Measurements from ENCODE around the gene FUT8. TPM values are rescaled to one million over a fixed set of nuclear protein-coding genes. Genes with fewer than 3 reads are reported as not detected.

FUT8 gene
- total and polyA plus RNA-seq, 2 of the 8 experiments (the other 6 are each of a cell fraction or from before 2014, with no cell fraction given) = 10.5 to 25.1 TPM

GRCh38 chr14:65419593-65420252, 7.2 kb downstream of the FUT8 start:
- WGBS, 2 experiments (ENCODE audit: extremely low coverage in 1 of 2, insufficient coverage in 1 of 2, insufficient read length in 1 of 2, insufficient replicate concordance in 2 of 2, low coverage in 1 of 2, low lambda C conversion rate in 2 of 2, missing lambda C conversion rate in 1 of 2) = 97% methylated on average over 5 of the region's 5 CpGs; no CpG with 5 or more reads in 1 of the 2 experiments
- CTCF ChIA-PET (ENCODE audit: partially characterized antibody) = no interaction called here
- H3K79me2 ChIP-seq (ENCODE audit: control insufficient read depth in 1 of 2, insufficient read depth in 2 of 2, low read length in 2 of 2) = peaks cover 0 to 49% of the 10 kb centered on the region in 2 experiments; a peak in 2 of 4 replicates

More at GRCh38 chr14:65419593-65420252, 7.2 kb downstream of the FUT8 start:
- Histone ChIP-seq H2BK15ac (ENCODE audit: low read length) (no peak overlapping the region), H3K23ac (ENCODE audit: insufficient read length) (no peak overlapping the region), H3K4me2 (ENCODE audit: insufficient read depth in 1 of 2, low read depth in 2 of 2, low read length in 2 of 2) (no peak overlapping the region), H2BK12ac (ENCODE audit: low read depth, low read length) (no peak overlapping the region), H3K14ac (ENCODE audit: insufficient read length) (no peak overlapping the region), H4K20me1 (replicated peaks in 1 of 2; ENCODE audit: control insufficient read depth in 1 of 2, insufficient read depth in 2 of 2, low read length in 2 of 2) (no peaks in the 10 kb centered on the region), H2BK20ac (ENCODE audit: low read length) (no peak overlapping the region), H4K91ac (replicated peaks; ENCODE audit: insufficient read length, low read length) (no peak overlapping the region), H3K4me1 (replicated peaks in 1 of 4; ENCODE audit: control insufficient read depth in 3 of 4, insufficient read depth in 4 of 4, low read length in 3 of 4) (peaks cover 0 to 3% (median 2%) of the 10 kb centered on the region in 4 experiments; a peak in 3 of 7 replicates), H3K9me3 (ENCODE audit: insufficient read depth in 2 of 2, low read depth in 1 of 2, low read length in 1 of 2) (no peaks in the 10 kb centered on the region), H3K27me3 (replicated peaks in 1 of 4; ENCODE audit: control insufficient read depth in 3 of 4, extremely low read depth in 1 of 4, insufficient read depth in 3 of 4, low read length in 3 of 4) (no peaks in the 10 kb centered on the region), H3K4me3 (ENCODE audit: extremely low read depth in 1 of 4, insufficient read depth in 2 of 4, low read depth in 3 of 4, low read length in 4 of 4) (no peak overlapping the region), H2AFZ (ENCODE audit: low read length) (no peak overlapping the region), H2BK120ac (replicated peaks; ENCODE audit: low read depth, low read length) (no peak overlapping the region), H3K27ac (ENCODE audit: low read depth, low read length) (no peak overlapping the region), H3K9ac (replicated peaks in 1 of 4; ENCODE audit: extremely low read depth in 1 of 4, low read depth in 3 of 4, low read length in 3 of 4) (no peak overlapping the region), H3K56ac (replicated peaks; ENCODE audit: insufficient read length, low read depth, low read length) (no peak overlapping the region), H3K23me2 (ENCODE audit: low read depth, low read length) (no peaks in the 10 kb centered on the region), H4K8ac (ENCODE audit: extremely low read depth, insufficient read depth, low read length) (no peak overlapping the region), H2AK5ac (ENCODE audit: low read depth, low read length) (no peak overlapping the region), H2BK5ac (ENCODE audit: low read depth, low read length) (no peak overlapping the region), H3K4ac (replicated peaks; ENCODE audit: insufficient read length, low read depth, low read length) (no peak overlapping the region), H4K5ac (ENCODE audit: insufficient read length, low read depth, low read length) (no peak overlapping the region), H3K36me3 (ENCODE audit: control insufficient read depth in 2 of 4, insufficient read depth in 4 of 4, low read length in 3 of 4) (no peaks in the 10 kb centered on the region), H3K79me1 (ENCODE audit: low read depth, low read length) (no peaks in the 10 kb centered on the region), H3K18ac (ENCODE audit: extremely low read depth, low read length) (no peak overlapping the region)
- FAIRE-seq (no peak), DNase-seq (ENCODE audit: low read depth in 1 of 2, low spot score in 2 of 2) (no peak)
- TF ChIP-seq EGR1 (IDR thresholded peaks at IDR 0.05; ENCODE audit: borderline replicate concordance, low read depth, low read length) = no peak
- TF ChIP-seq SP2 (IDR thresholded peaks at IDR 0.05; ENCODE audit: low read length) = no peak
- TF ChIP-seq SRF (IDR thresholded peaks at IDR 0.05; ENCODE audit: low read depth, low read length) = no peak
- no peak for TF ChIP-seq SIN3A (conservative IDR thresholded peaks at IDR 0.05 in 1 of 2, IDR thresholded peaks at IDR 0.05 in 1 of 2; ENCODE audit: low read depth in 1 of 2, low read length in 2 of 2)
- no peak for TF ChIP-seq CREB1 (IDR thresholded peaks at IDR 0.05)
- no peak for TF ChIP-seq HDAC2 (IDR thresholded peaks at IDR 0.05; ENCODE audit: borderline replicate concordance in 1 of 2, low read depth in 2 of 2, low read length in 2 of 2)
- TF ChIP-seq, protein P1, sequence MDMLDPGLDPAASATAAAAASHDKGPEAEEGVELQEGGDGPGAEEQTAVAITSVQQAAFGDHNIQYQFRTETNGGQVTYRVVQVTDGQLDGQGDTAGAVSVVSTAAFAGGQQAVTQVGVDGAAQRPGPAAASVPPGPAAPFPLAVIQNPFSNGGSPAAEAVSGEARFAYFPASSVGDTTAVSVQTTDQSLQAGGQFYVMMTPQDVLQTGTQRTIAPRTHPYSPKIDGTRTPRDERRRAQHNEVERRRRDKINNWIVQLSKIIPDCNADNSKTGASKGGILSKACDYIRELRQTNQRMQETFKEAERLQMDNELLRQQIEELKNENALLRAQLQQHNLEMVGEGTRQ (IDR thresholded peaks at IDR 0.05; ENCODE audit: low read length) = no peak
- TF ChIP-seq JUN (IDR thresholded peaks at IDR 0.05; ENCODE audit: low read depth, low read length) = no peak
- TF ChIP-seq EP300 (IDR thresholded peaks at IDR 0.05; ENCODE audit: borderline replicate concordance in 1 of 2, low read depth in 2 of 2, low read length in 2 of 2) = no peak
- POLR2A ChIA-PET (ENCODE audit: partially characterized antibody) = no interaction called here

Data from H1 (cell line).